Activated CD8-positive, alpha-beta memory T cell treated with anti-CD3 and anti-CD28 coated beads, Interleukin-2, amount 50 U/mL, for 1 hour (primary cell): ENCODE measurements around the gene EME1.

Source experiments
- DNase-seq: peaks from one replicate; pipeline ENCODE4 v3.0.0-alpha.2; 2020; ENCODE audit errors: extremely low read depth

The EME1 gene

DNA sequence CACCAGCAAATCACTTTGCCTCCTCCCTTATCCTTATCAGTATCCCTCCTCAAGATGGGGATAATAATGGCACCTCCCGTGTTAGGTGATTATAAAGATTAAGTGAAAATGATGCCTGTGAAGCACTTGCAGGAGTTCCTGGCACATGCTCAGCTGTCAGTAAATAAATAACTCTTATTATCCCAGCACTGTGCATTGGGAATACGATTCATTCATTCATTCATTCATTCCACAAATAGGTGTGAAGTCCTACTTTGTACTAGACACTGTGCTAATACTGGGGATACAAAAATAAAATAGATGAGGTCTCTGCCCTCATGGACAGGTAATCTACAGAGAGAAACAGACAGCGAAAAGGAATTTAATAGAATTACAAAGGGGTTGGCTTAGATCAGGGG lies 25.1 kb upstream of the EME1 start:
- DNase-seq: no peak

DNA sequence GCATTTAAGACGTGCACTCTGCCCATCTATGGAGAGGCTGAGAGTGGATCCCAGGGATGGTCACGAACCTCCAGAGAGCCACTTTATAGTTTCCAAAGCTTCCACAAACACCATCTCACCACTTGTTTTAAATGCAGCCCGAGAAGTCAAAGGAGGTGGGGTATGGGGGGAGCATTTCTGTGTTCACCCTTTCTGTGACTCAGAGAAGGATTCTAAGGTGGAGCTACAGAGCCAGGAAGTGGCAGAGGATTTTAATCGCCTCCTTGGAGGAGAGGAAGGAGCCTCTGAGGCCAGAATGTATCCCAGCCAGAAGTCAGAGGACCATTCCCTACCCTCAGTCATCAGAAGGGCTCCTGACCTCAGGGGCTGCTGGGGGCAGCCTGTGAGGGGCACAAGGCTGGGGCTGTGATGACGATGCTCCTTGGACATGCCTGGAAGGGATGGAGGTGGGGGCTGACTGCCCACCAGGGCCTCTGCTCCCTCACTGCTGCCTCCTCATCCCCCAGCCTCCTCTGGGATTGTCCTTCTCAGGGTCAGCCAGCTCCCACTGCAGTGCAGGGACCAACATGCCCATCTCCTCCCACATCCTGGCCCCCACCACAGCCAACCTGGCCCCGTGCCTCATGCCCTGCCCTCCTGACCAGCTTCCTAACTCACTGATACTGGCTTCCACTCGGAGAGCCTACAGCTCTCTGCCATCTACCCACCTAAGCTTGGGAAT lies 24.3 kb upstream of the EME1 start:
- no peak for DNase-seq

DNA sequence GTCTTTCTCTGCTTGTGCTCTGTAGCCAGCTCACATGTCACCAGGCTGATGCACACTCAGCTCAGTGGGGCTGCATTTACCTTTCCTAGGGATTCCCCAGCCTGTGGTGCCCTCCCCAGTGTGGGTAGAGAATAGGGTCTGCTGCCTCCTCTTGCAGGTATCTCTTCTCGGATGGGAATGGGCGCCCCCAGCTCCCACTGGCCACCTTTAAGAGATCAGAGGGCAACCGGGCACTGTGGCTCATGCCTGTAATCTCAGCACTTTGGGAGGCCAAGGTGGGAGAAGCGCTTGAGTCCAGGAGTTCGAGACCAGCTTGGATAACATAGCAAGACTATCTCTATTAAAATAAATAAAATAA lies 23.8 kb upstream of the EME1 start:
- DNase-seq: no peak

DNA sequence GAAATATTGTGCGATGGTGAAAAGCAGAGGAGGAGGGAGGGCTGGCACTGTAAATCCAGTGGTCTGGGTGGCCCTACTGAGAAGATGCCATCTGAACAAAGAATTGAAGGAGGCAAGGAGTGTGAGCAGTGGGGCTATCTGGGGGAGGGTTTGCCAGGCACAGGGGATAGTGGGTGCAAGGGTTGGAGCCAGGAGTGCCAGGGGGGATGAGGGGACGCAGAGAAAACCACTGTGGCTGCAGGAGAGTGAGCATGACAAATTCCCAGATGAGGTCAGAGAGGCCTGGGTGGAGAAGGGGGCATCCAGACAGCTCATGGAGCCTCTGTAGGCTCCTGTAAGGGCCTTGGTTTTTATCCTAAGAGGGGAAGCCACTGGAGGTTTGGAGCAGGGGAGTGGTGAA lies 22.3 kb upstream of the EME1 start:
- DNase-seq: no peak

DNA sequence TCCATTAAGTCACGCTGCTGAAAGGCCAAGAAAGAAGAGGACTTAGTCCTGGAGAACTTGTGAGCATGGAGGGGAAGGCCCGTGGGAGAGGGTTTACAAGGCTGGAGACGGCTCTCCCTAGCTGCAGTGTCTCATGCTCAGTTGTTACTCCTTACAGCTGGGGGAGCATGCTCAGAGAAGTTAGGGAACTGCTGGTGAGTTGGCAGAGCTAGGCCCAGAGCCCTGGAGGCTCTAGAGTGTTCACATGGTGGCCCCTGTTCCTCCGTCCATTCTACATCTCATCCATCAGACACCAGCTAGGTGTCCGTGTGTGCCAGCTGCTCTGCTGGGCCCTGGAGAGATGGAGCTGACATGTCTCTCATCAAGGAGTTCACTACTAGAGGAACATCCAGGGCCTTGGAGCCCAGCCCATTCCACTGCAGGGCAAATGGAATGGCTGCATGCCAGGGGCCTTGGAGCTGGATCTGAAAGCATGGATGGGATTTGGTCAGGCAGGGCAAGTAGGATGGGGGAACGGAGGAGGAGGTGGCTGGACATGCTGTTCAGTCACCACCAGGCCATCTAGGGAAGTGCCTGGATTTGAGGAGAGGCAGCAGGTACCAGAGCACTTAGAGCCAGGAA lies 20.8 kb upstream of the EME1 start:
- DNase-seq: no peak

DNA sequence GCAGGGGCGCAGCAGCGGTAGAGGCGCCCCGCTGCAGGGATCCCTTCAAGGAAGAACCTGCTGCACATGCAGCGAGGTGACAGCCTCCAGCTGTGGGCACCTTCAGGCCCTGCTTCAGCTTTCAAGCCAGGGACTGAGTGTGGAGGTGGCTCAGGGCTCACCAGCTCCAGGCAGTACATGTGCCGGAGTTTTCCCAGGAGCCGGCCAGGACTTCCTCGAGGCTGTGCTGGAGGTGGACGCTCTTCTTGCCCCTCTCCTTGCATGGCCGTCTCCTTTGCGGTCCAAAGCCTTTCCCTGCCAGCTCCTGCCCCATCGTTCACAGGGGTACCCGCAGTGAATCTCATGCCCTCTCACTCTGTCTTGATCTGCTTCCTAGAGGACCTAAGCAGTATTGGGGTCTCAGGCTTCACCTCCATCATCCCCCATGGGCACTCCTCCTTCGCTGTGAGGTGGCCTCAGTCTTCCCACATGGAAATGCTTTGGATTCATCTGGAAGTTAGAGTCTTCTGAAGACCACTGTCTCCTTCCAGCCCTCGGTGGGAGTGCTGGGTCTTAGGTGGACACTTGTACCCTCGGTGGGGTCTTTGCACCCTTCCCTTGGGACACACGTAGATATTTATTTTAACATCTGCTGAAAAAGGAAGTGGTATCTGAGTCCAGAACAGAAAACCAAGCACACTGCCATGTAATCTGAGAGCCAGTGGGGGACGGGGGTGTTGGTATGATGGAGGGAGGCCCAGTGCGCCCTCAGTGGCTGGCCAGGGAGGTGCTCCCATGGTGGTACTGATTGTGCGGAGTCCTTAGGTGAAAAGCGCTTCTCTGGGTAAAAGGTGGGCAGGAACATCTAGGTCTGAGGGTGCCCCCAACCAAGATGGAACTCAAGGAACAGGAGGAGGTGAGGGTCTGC lies 20.1 kb upstream of the EME1 start:
- no peak for DNase-seq

DNA sequence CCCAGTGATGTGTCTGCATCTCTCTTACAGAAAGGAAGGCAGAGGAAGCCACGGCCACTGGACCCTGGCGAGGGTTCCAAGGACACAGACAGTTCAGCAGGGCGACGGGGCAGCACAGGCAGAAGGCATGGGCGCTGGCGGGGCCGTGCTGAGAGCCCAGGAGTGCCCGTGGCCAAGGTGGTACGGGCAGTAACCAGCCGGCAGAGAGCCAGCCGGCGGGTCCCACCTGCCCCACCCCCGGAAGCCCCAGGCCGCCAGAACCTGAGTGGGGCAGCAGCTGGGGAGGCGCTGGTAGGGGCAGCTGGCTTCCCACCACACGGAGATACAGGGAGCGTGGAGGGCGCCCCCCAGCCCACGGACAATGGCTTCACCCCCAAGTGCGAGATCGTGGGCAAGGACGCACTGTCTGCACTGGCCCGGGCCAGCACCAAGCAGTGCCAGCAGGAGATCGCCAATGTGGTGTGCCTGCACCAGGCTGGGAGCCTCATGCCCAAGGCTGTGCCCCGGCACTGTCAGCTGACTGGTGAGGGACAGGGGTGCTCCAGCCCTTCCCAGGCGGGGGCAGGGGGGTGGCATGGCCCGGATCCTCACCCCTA lies 19.3 kb upstream of the EME1 start:
- DNase-seq: no peak

DNA sequence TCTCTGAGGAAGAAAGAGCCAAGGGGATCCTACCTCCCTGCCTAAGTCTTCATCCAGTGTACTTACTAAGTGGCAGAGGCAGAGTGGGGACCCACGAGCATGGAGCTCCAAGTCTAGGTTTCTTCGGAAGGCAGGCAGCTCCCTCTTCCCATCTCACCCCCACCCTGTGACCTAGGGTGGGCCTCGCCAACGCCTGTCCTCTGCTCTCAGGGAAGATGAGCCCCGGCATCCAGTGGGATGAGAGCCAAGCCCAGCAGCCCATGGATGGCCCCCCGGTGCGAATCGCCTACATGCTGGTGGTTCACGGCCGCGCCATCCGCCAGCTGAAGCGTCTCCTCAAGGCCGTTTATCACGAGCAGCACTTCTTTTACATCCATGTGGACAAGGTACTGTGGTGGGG lies 18.8 kb upstream of the EME1 start:
- no peak for DNase-seq

DNA sequence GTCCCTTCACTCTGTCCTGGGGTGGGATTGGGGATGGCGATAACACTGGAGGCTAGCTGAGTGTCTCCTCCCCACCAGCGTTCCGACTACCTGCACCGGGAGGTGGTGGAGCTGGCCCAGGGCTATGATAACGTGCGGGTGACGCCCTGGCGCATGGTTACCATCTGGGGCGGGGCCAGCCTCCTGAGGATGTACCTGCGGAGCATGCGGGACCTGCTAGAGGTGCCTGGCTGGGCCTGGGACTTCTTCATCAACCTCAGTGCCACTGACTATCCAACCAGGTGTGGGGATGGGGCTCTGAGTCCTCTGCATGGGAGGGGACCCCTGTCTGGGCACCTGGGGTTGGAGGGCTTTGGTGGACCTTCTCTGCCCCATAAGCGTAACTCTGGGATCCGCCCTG lies 18.3 kb upstream of the EME1 start:
- no peak for DNase-seq

DNA sequence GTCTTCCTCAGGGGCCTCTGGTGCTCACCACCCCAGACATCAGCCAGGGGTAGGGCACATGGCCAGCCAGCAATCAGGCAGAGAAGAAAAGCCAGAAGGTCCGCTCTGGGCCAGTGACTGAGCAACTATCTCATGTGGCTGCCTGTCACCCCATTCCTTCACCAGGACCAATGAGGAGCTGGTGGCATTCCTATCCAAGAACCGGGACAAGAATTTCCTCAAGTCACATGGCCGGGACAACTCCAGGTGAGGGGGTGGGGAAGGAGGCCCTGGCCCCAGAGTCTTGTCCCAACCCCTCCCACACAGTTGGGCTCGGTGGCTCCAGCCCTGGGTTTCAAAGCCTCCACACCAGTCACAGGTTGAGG lies 17.7 kb upstream of the EME1 start:
- no peak for DNase-seq

DNA sequence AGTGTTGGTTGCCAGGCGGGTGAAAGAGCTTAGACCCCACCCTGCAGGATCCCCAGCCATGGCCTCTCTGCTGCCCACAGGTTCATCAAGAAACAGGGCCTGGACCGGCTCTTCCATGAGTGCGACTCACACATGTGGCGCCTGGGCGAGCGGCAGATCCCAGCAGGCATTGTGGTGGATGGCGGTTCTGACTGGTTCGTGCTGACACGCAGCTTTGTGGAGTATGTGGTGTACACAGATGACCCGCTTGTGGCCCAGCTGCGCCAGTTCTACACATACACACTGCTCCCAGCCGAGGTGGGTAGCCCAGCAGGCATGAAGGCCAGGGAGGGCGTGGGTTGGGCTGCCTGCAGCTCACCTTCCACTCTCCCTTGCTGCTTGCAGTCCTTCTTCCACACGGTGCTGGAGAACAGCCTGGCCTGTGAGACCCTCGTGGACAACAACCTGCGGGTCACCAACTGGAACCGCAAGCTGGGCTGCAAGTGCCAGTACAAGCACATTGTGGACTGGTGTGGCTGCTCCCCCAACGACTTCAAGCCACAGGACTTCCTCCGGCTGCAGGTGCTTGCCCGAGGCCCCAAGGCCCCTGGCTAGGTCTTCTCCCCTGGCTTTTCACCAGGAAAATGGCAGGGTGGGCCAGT lies 17.2 kb upstream of the EME1 start:
- DNase-seq: no peak

DNA sequence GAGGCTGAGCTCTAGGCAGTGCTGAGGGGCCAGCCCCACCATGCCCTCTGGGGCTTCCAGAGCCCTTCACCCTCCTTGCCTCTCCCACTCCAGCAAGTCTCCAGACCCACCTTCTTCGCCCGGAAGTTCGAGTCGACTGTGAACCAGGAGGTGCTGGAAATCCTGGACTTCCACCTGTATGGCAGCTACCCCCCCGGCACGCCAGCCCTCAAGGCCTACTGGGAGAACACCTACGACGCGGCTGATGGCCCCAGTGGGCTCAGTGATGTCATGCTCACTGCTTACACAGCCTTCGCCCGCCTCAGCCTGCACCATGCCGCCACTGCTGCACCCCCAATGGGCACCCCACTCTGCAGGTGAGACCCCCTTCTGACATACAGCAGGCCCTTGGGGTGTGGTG lies 16.6 kb upstream of the EME1 start:
- no peak for DNase-seq

DNA sequence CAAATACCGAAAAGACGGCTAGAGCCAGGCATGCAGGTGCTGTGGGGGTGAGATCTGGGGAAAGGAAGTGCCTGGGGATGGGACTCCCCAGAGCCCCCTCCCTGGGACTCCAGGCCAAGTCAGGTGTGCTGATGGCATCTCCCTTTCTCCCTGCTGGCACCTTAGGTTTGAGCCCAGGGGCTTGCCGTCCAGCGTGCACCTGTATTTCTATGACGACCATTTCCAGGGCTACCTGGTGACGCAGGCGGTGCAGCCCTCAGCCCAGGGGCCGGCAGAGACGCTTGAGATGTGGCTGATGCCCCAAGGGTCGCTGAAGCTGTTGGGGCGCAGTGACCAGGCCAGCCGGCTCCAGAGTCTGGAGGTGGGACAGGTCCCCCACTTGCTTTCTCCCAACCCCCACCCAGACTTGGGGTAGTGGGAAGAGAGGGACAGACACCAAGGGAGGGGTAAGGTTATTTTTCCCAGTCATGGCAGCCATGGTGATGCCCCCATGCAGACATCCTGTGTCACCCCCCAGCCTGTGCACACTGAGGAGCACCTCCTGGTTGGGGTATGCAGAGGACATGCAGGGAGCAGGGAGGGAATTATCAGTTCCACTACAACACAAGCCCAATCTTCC lies 16.0 kb upstream of the EME1 start:
- DNase-seq: no peak

DNA sequence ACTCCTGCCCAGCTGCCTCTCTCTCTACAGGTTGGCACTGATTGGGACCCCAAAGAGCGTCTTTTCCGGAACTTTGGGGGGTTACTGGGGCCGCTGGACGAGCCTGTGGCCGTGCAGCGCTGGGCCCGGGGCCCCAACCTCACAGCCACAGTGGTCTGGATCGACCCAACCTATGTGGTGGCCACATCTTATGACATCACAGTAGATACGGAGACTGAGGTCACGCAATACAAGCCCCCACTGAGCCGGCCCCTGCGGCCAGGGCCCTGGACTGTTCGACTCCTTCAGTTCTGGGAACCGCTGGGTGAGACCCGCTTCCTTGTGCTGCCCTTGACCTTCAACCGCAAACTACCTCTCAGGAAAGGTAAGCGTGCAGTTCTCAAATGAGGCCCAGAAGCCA lies 14.9 kb upstream of the EME1 start:
- DNase-seq: no peak

DNA sequence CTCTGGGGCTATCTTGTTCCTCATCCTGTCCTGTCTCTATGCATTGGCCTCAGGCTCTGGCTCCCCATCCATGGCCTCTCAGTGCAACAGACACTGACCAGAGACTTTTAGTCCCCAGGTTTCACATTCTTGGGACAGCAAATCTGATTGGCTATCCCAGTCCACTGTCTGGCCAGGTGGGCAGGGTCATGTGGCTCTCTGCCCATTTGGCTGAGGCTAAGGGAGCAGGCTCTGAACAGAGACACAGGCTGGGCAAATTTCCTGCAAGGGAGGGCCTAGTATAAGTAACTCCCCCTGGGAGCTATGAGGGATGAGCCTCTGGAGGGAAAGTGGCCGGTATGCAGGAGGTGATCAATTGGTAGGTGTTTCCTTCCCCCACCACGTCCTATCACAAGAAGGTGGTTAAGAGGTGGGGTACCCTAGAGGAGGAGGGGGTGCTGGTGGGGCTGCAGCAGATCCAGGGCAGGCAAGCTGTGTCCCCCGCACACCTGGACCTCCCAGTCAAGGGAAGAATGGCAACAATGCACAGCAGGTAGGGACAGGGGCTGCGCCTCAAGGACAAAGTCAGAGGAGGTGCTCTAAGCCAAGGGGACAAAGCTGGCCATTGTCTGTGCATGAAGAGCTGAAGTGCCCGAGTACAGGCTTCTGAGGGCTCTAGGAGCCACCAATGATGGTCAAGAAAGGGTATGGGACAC lies 13.9 kb upstream of the EME1 start:
- no peak for DNase-seq

DNA sequence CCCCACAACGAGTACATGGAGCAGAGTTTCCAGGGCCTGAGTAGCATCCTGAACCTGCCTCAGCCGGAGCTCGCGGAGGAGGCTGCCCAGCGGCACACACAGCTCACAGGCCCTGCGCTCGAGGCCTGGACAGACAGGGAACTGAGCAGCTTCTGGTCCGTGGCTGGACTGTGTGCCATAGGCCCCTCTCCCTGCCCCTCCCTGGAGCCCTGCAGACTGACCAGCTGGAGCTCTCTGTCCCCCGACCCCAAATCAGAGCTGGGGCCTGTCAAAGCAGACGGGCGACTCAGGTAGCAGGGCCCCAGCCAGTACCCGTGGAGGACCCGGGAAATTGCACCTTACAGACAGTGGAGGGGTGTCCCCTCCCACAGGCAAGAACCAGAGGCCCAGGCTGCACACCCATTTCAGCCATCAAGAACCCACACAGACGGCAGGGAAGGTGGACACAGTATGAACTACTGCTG lies 13.0 kb upstream of the EME1 start:
- no peak for DNase-seq

DNA sequence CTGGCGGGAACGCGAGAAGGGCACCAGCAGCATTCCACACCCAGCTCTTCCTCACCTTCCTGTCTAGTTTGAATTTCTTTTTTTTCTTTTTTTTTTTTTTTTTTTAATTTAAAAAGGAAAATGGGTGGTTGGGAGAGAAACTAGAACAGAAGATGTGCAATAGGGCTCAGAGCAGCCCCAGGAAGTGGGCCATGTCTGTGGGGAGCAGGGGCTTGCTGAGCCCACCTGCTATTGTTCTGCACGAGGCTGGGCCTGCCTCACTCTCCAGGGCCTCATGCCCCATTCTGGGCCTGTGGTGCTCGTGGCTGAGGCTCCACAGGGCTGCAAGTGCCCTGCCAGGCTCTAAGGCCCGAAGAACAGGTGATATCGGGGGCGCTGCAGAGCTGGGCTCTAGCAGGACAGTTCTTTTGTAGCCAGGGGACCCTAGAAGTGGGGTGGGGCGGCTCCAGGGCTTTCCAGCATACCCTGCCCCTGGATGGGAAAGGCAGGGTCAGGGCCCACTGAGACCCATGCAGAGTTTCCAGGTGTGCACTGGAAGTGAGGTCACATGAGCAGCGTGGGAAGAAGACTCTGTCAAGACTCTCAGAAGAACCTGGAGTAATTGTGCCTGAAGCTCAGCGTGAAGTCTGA lies 12.4 kb upstream of the EME1 start:
- DNase-seq: no peak

DNA sequence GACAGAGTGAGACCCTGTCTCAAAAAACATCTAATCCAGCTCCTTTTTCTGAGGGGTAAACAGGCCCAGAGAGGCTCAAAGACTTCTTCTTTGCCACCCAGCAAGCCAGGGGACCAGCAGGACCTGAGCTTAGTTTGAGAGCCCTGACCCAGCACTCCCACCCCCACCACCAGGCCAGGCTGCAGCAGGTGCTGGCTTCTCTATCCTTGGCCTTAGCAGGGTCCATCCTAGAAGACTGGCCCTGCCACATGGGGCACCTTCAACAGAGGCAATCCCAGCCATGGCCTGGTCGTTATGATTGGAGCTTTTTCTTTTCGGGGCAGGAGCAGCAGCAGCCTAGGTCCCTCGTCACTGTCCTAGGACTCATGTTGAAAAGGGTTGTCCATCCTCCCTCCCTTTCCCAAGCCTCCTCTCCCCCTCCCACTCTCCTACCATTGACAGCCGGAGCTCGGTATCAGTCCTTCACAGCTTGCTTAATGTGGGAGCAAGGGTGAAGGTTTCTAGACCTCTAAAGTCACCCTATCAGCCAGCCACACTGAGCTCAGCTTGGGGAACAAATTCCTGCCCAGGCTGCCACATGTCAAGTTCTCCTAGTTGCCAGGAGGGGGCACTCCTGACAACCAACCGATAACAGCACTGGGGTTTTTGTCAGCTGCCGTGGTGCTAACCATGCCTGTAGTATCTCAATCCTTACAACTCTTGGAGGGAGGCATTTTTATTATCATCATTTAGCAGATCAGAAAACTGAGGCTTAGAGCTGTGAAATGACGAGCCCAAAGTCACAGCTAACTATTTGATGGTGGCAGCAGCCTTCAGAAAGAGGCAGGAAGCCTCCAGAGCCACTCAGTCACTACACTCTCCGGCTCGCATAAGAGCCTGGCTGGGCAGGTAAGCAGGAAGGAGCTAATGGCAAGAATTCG lies 11.2 kb upstream of the EME1 start:
- no peak for DNase-seq

DNA sequence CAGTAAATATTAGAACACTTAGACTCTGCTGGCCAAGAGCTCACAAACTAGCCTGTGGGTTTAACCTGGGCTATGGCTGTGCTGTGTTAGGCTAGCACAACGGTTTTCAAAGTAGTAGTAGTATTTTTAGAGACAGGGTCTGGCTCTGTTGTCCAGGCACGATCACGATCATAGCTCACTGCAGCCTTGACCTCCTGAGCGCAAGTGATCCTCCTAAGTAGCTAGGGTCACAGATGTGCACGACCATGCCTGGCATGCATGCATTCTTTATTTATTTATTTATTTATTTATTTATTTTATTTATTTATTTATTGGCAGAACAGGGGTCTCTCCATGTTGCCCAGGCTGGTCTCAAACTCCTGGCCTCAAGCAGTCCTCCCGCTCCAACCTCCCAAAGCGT lies 10.4 kb upstream of the EME1 start:
- no peak for DNase-seq
